UCSD-AML1 (cell line): Measurements from ENCODE around the gene DIAPH3.

Source experiments
- DNase-seq: peaks from one replicate; lab custom pipeline; 2025; ENCODE audit not compliant: unreplicated experiment; lab: John Stamatoyannopoulos, UW

Gene DIAPH3

DNA sequence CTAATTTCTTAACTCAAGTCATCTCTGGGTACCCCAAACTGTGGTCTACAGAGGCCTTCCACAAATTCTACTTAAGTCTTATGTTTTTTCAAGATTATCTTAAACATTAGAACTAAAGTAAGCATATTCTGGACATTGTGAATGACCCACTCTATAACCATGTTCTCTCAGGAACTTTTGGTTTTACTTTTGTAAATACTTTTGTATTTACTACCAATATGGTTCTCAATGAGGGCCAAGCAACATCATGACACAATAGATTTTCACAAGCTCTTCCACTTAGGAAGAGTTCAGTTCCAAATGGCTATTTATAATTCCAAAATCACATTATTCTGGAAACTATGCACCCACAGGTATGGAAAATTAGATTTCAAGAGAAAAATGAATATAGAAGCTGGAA is 10.8 kb downstream of the DIAPH3 start:
- DNase-seq: no peak

DNA sequence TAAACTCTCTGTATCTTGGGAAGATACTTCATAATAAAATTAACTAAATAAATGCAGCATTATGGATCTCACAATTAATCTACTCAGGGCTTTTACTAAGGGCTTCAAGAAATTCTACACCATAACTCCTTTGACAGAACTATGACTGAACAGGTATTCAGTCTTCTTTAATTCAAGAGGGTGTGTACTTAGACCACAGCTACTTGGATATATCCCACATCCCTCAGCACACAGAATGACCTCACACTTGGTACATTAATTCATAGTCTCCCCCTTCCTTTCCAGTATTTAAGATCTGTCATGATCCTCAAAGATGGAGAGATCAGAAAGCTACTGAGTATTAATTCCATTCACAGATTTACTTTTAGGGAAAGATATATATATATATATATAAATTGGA is 11.6 kb downstream of the DIAPH3 start:
- DNase-seq: no peak

DNA sequence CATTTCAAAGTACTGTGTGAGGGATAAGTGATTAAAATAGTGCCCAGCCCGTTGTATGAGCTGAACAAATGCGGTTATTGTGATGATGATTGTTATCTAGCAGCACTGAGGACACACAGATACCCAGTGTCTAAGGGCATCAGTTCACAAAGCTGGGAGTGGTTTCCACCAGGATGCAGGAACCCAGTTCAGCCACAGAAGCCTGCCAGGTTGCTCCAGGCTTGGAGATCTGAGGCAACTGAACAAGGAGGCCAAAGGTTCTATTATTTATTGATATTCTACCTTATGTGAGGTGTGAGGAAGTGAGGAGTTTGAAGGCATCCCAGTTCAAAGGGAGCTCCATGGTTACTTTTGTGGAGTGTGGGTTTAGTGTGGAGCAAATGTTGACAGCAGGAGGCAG is 13.2 kb downstream of the DIAPH3 start:
- DNase-seq: peak; percentile 8

DNA sequence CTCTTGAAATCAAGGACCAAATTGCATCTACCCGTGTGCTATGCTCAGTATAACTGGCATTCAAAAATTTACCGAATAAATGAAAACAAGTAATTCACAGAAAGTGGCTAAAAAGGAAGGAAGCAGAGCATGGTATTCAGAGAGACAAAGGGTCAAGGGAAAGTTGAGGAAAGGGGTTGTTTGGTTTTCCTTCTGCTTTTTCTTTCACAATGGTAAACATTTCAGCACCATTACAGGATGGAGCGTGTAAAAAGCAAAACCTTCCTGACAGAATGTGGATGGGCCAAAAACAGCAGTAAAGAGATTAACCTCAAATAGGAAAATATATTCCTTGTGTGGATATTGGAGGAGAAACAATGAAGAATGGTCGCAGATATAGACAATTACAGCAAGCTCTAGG is 14.8 kb downstream of the DIAPH3 start:
- no peak for DNase-seq

DNA sequence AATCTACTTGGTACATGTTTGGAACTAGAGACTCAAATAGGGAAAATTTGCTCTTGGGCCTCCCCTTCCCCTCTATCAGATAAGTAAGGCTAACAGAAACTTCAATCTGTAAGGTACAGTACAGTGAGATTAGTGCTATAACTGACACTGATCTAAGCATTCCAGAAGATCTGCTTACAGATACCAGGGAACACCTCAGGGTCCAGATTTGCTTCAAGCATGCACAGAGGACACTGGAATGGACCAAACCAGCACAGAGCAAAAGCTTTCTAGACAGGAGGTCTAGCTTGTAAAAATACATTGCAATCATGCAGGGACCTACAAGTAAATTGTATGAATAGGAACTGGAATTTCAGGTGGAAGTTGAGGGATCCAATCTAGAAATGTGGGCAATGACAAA is 16.4 kb downstream of the DIAPH3 start:
- DNase-seq: no peak

DNA sequence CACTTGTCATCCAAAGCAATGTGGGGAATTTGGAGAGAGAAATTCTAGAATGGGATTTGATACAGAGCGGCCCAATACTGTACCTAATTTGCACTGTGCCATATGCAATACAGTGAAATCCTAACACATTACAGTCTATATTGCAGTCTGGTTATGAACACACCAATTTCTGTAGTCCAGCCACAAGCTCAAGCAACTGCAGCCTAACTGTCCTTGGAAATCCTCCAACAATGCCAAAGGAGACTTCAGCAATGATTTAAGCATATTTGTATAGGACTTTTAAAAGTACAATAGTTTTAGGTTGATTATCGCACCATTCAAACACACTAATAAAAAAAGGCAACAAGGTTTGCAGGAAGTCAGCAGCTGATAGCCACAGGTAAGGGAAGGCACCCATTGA is 17.3 kb downstream of the DIAPH3 start:
- DNase-seq: no peak

DNA sequence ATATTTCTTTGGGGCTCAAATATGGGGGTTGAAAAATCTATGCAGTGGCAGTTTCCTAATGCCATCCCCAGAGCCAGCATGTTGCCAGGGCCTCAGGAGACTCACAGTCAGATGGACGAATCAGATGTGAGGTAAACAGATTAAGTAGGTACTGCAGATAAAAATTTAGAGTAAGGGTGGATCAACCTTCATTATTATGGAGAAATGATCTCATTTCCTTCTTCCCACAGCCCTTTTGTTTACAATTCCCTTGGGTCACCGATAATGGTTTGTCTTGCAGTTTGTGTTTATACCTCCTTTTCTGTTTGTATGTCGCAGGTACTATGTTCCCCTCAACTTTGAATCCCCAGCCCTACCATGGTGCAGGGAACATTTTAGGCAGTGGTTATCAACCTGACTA is 20.0 kb downstream of the DIAPH3 start:
- peak; percentile 5 for DNase-seq

DNA sequence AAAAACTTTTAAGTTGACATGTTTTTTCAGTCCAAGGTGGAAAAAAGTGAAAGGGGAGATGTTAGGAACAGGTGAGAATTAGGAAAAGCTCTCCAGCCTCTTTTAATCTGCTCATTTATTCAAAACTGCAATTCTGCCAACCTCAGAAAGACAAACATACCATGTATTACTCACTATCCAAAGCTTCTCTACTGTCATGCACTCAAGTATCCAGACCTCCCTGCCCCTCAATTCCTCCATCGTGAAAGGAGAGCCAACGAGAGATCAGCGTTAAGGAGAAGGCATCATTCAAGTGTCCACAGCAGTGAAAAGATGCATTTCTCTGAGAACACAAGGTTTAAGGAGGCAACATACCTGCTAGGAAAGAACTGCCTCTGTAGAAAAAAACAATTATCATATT is 24.5 kb downstream of the DIAPH3 start:
- no peak for DNase-seq

DNA sequence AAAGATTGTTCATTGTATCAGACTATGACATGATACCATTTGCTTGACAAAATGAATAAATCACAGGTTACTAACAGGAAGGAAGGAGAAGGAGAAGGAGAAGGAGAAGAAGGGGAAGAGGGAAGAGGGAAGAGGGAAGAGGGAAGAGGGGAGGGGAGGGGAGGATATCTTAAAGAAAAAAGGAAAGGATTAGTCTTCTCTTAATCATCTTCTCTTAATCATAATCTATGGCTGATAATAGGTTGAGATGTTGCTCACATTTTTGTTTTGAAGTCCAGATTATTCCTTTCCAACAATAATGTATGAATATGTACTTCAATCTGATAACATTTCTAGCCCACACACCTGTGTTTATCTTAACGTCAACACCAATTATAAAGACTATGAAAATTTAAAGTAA is 25.1 kb downstream of the DIAPH3 start:
- no peak for DNase-seq

DNA sequence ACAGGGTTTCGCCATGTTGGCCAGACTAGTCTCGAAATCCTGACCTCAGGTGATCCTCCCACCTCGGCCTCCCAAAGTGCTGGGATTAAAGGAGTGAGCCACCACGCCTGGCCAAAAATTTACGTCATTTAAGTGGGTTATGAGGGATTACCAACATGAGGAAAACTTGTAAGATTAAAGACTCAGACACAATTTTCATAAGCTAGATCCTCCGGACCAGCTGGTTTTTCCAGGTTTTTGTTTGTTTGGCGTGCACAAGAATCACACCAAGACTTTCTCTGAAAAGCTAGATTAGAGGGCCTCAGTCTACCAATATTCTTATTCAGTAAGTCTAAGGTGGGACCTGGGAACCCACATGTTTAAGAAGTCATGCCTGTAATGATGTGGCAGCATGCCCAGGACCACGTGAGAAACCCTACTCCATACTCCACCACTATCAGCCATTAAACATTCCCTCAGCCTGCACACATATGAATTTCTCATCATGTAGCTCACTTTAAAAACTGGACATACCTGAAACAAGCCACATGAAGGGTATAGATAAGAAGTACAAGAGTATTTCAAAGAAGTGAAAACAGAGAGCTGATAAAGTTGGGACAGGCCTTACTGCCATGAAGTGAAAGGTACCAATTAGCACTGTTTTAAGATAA is 25.7 kb downstream of the DIAPH3 start:
- DNase-seq: no peak

DNA sequence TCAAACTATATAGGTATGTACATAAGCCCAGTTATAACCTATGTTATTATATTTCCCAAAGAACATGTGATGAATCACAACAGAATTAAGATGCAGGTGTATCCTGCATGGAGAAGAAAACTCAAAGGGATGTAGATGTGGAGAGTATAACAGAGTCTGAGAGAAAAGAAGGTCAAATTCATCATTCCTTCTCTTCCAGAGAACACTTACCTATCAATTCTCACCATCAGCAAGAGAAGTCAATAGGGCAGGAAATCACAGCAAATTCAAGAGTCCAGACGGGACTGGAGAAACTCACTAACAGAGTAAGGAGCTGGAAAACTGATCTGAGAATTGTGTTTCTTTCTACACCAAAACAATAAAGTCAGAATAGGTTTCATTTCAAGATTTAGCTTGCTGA is 28.4 kb downstream of the DIAPH3 start:
- DNase-seq: no peak

DNA sequence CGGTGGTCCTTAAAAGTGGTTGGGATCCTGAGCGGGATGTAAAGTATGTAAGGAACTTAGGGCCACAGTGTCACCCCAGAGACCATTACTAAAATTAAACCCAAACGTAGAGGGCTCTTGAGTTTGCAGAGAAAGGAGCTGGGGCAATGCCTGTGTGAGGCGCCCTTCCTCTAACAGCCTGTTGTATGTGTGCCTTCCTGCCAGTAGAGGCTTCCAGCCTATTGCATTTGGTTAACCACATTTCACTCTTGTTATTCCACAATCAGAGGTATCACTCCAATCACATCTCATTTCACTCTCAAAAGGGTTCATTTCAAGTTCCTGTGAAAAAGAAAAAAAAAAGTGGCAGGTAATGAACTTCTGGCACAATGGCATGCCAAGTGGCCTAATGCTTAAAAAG is 29.4 kb downstream of the DIAPH3 start:
- peak; percentile 5 for DNase-seq

DNA sequence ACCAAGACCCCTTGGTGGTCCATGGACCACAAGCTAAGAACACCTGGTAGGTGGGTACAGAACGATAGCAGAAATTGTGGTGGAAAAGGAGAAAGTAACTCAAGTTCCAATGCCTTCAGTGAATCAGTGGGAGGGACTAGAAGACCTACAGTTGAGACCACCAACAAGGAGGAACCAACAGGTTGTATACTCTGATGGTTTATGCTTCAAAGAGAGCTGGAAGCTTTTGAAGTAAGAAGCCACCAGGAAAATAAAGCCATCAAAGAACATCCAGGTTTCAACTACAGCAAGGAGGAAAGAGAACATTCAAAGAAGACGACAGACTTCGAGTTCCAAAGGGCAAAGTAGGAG is 42.4 kb downstream of the DIAPH3 start:
- no peak for DNase-seq

DNA sequence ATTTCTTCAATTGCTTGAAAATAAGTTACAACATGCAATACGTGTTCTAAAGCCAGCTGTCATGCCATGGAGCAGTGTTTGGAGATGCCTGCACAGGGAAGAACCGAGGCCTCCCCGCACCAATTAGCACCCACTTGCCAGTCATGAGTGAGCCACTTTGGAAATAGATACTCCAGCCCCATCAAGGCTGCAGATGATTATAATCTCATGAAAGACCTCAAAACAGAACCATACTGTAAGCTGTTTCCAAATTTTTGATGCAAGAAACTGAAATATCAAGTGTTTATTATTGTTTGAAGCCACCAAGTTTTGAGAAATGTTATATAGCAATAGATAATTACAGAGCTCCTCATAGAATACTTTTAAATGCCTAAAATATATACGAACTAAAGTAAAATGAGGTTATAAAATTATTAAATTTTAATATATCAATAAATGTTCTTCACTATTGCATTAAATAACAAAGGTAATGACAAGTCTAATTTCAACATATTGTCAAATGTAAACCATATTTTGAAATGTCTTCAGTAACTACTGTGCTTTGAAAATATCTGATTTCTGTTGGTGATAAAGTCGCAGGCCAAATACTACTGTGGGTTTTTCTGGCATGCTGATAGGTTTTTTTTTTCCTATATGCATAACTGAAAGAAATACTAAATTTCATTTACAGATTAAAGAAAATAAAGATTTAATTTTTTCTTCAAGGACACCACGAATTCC is 43.0 kb downstream of the DIAPH3 start:
- DNase-seq: no peak

DNA sequence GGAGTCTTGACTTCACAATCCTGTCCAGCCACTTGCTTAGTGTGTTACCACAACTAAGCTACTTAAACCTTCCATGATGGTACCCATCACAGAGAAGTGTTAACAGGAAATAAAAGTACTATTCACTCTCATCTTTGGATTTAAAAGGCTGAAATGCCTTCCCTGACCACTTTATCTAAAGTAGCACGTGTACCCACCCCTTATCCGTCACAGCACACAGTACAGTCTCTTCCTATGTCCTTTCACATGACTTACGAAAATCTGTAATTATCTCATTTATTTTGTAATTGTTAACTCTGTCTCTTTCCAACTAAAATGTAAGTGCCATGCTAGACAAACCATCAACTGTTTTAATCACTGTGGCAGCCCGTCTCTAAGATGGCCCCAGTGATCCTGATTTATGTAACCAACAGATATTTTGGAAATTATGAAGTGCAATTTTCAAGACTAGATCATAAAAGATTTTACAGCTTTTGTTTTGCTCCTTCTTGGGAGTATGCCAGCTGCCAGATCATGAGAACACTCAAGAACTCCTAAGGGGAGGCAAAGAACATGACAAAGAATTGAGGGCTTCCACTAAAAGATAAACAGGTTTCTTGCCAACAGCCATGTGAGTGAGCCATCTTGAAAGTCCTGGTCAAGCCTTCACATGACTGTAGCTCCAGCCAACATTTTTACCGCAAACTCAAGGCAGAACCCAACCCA is 44.9 kb downstream of the DIAPH3 start:
- DNase-seq: no peak

DNA sequence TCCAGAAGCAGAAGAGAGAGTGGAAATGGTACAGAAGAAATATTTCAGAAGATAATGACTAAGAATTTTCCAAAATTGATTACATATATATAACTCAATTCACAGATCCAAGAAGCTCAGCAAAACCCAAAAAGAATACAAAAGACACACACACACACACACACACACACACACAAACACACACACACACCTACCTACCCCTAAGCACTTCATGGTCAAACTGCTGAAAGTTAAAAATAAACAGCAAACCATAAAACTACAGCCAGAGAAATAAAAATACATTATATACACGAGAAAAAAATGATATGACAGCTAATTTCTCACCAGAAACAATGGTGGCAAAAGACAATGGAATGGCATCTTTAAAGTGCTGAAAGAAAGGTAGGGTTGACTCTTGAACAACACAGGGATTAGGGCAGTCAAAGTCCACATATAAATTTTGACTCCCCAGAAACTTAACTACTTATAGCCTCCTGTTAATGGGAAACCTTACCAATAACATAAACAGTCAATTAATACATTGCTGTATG is 49.2 kb downstream of the DIAPH3 start:
- DNase-seq: no peak

DNA sequence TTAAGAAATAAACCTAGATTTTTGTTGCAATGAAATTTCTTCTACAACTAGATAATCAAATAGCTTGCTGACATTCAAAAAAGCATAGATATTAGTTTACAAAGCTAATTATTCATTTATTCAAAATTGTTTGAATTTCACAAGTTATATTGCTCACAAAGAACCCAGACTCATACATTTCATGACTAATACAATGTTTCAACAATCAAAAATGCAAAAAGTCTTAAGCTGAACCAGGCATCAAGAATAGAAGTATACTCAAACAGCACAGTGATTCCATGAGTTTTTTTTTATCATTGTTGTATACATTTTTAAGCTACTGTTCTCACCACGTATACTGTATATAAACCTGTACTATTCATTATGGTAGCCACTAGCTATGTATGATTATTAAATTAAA is 51.0 kb downstream of the DIAPH3 start:
- no peak for DNase-seq

DNA sequence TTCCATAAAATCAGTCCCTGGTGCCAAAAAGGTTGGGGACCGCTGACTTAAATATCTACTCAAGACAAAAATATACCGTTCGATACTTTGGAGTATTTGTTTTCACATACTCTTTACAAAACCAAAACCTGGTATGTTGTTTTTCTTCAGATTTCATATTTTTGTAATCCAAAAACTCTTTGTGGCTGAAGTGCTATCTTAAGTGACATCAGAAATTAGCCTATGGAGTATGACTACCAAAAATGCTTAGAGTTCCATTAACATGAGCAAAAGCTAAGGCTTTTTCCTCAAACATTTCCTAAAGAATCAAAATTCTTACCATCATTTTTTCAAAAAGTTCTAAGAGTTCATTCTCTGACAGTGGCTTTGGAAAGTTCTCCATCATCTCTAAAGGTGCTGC is 52.0 kb downstream of the DIAPH3 start:
- no peak for DNase-seq

DNA sequence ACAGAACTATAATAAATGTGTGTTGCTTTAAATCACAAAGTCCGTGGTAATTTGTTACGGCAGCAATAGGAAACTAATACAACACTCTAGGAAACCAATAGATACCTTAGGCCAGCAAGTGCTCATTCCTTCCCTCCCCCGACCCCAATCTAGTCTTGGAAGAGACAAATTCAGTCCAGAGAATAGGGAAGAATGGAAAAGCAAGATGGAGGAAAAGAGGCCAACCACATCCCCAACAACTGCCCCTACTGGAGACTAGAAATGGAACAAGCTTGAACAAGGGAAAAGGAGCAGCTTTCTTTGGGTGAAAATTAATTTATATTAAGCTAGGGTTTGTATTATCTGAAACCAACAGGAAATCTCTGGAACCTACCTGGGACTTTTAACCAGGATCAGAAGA is 54.4 kb downstream of the DIAPH3 start:
- no peak for DNase-seq

DNA sequence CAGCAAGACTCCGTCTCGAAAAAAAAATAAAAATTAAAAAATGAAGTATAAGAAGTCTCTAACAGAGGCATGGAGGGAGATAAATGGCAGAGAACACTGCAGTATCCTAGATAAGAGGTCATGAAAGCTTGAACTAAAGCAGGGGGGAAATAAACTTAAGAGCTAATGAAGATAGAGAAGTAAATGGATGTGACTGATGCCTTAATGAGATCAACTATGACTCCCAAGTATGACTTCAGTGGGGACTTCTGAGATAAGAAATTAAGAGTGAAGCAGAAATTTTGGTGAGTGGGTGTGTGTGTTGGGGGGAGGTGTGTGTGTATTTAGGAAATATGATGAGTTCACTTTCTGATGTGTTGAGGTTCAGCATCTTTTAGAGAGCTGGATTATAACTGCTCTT is 55.1 kb downstream of the DIAPH3 start:
- no peak for DNase-seq

DNA sequence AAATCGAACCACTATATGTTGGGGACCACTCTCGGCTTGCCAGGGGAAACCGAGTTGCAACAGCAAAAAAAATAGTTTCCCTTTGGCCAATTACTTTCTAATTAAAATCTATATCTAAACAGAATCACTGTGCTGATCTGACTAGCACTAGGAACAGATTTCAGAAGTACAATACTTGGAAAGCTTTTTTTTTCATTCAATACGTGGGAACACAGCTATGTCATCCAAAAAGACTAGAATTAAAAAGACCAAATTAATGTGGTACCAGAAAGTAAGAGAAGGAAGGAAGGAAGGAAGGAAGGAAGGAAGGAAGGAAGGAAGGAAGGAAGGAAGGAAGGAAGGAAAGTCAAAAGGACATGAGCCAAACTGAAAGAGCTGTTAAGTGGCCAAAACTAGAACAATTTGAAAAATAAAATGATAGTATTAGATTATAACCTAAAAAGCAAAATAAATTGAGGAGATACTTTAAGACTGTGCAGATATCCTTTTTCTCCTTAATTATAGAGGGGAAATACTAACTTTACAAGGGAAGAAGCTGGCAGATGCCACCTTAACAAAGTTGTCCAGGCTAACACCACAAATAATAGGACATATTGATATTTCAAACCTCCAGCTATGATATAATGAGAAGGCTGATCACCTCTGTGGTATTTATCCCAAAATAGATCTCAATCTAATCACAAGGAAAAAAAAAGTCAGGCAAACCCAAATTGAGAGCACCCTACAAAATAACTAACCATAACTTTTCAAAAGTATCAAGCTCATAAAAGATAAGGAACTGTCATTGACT is 63.9 kb downstream of the DIAPH3 start:
- DNase-seq: no peak

DNA sequence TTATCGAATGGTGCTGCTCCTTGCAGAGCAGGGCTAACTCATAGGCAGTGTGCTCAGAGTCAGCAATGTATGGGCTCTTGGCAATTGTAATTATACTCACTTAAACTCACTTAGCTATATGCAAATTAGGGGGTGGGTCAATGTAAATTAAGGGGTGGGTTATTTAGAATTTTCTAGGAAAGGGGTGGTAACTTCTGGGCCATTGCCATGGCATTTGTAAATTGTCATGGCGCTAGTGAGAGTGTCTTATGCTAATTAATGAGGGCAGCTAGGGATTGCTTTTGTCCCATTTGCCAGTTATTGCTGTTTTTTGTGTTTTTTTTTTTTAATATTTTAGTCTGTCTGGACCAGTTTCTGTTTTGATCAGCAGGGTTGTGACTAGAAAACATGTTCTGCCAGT is 68.4 kb downstream of the DIAPH3 start:
- DNase-seq: no peak
